Measurements from ENCODE around the gene DUSP22. TPM values are rescaled to one million over a fixed set of nuclear protein-coding genes. Genes with fewer than 3 reads are reported as not detected.
A peak's percentile ranks its signal among the peaks of the same experiment; 100 is the strongest.

Gene DUSP22
- total and polyA plus RNA-seq, 2 donors (not counting 1 experiment from before 2014, with no cell fraction given), result 117 to 133 TPM

DNA sequence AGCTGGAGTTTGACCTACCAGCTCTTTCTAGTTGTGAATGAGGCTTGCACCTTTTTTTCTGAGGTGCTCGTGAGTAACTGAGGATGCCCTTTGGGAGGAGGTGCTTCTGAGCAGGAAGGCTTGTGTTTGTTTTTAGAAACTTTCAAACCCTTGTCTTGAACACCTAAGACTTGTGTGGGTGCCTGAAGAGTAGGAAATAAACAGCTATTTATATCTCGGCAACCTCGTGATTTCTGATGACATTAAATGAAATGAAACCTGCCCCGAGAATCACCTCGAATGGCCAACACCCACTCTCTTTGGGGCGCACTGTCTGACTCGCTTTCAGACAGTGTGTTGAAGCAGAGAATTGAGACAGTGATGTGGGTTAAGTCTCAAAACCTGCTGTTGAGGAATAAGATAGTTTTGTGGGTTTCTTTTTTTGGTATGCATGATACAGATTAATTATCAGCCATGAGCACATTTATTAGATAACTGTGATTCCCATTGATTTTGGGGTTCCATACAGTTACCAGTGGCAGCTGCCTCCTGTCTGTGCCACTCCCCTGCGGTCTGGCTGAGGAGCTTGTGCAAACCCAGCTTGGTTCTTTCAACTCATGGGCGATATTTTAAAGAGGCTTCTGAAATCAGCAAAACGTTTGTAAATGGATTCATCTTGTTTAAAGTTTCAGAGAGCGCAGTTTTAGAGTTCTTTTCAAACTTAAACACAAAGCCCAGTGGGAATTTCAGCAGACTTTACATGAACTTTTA is 107.7 kb downstream of the DUSP22 start:
- Histone ChIP-seq H3K79me2 (ENCODE audit: control insufficient read depth, insufficient read depth, low read length) (peaks cover 80% of the 10 kb centered on the region), H3K27me3 (replicated peaks in 1 of 4; ENCODE audit: control extremely low read depth in 1 of 4, control insufficient read depth in 3 of 4, insufficient read depth in 4 of 4, low read length in 3 of 4) (no peaks in the 10 kb centered on the region), H3K9ac (ENCODE audit: low read length) (peak overlapping the region; percentile 28), H3K36me3 (replicated peaks in 1 of 2; ENCODE audit: control extremely low read depth in 1 of 2, control insufficient read depth in 1 of 2, extremely low read depth in 1 of 2, insufficient read depth in 2 of 2, low read length in 1 of 2) (peaks cover 7 to 97% of the 10 kb centered on the region in 2 experiments), H3K4me1 (ENCODE audit: control insufficient read depth in 2 of 2, insufficient read depth in 2 of 2, low read length in 2 of 2) (peaks cover 76 to 87% of the 10 kb centered on the region in 2 donors), H3K27ac (ENCODE audit: low read length in 2 of 2) (peak overlapping the region; percentile 75 to 84), H3K4me2 (replicated peaks; ENCODE audit: low read depth, low read length, poor library complexity, severe bottlenecking) (peak overlapping the region; percentile 56), H3K4me3 (ENCODE audit: control extremely low read depth in 1 of 5, extremely low read depth in 1 of 5, insufficient read depth in 1 of 5, low read depth in 2 of 5, low read length in 4 of 5) (peak overlapping the region in 1 of 5 experiments; percentile 7), H2AFZ (ENCODE audit: insufficient read depth, low read depth, low read length, poor library complexity, severe bottlenecking) (no peak overlapping the region), H3K9me3 (ENCODE audit: control extremely low read depth in 1 of 3, control insufficient read depth in 2 of 3, insufficient read depth in 1 of 3, low read length in 2 of 3) (no peaks in the 10 kb centered on the region), H4K20me1 (ENCODE audit: control insufficient read depth, insufficient read depth, low read length, poor library complexity, severe bottlenecking) (peaks cover 75% of the 10 kb centered on the region)
- TF ChIP-seq, protein P1, sequence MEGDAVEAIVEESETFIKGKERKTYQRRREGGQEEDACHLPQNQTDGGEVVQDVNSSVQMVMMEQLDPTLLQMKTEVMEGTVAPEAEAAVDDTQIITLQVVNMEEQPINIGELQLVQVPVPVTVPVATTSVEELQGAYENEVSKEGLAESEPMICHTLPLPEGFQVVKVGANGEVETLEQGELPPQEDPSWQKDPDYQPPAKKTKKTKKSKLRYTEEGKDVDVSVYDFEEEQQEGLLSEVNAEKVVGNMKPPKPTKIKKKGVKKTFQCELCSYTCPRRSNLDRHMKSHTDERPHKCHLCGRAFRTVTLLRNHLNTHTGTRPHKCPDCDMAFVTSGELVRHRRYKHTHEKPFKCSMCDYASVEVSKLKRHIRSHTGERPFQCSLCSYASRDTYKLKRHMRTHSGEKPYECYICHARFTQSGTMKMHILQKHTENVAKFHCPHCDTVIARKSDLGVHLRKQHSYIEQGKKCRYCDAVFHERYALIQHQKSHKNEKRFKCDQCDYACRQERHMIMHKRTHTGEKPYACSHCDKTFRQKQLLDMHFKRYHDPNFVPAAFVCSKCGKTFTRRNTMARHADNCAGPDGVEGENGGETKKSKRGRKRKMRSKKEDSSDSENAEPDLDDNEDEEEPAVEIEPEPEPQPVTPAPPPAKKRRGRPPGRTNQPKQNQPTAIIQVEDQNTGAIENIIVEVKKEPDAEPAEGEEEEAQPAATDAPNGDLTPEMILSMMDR (IDR thresholded peaks at IDR 0.05), result no peak
- TF ChIP-seq EZH2 (IDR thresholded peaks at IDR 0.05; ENCODE audit: borderline replicate concordance, insufficient read depth, low read depth, low read length, poor library complexity, severe bottlenecking), result no peak
- 86% methylated on average over 2 of the region's 11 CpGs for WGBS (ENCODE audit: insufficient coverage)
- POLR2A ChIA-PET, result interaction anchor here (0.6 to 1.2 kb wide), 6 partner anchors 9 to 498 kb away, joined by 3 to 7 read pairs (median 6); partner anchors contain the start of genes DUSP22 and IRF4
- Mint-ChIP-seq H3K4me1 (peaks cover 89% of the 10 kb centered on the region), H3K27ac (peak overlapping the region; percentile 87), H3K4me3 (peak overlapping the region; percentile 69), H3K27me3 (no peaks in the 10 kb centered on the region), H3K9me3 (ENCODE audit: insufficient read depth) (no peaks in the 10 kb centered on the region)
- CTCF ChIA-PET, result interaction anchor here (0.7 to 1.5 kb wide), 11 partner anchors 9 to 215 kb away, joined by 3 to 7 read pairs (median 4); partner anchors contain the start of gene IRF4
- intact Hi-C loops (cut with micrococcal nuclease), result loop anchor here (1.0 kb wide), 1 partner anchor 9 kb away; the partner anchor contains the start of gene IRF4
- peak; percentile 70 for ATAC-seq (ENCODE audit: low read depth)
- peak; percentile 89 for DNase-seq

DNA sequence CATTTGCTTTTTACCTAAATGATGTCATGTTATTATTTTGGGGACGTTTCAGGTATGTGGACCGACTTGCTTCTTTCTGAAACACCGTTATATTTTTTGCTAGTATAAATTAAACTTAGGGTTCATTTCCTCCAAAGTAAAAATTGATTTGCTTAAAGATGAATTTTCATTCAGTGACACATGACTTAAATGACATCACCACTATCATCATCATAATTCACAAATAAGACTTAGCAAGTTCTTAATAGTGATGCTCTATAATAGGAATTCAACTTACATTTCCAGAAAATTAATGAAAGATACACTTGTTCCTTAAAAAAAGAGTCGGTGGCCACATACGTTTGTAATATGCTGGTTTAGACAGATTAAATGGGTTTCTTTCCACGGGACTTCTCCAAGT is 108.5 kb downstream of the DUSP22 start:
- no peak overlapping the region for H3K9ac ChIP-seq (ENCODE audit: low read length)
- ATAC-seq (ENCODE audit: low read depth), result no peak
- H3K4me2 ChIP-seq (replicated peaks; ENCODE audit: low read depth, low read length, poor library complexity, severe bottlenecking), result no peak overlapping the region
- WGBS (ENCODE audit: insufficient coverage), result 92% methylated on average over 2 of the region's 6 CpGs
- H3K4me1 ChIP-seq (ENCODE audit: control insufficient read depth in 2 of 2, insufficient read depth in 2 of 2, low read length in 2 of 2), result peaks cover 72 to 84% of the 10 kb centered on the region in 2 donors
- peak overlapping the region; percentile 50 for H3K27ac Mint-ChIP-seq
- intact Hi-C loops (cut with micrococcal nuclease), result loop anchor here (1.0 kb wide), 1 partner anchor 10 kb away; the partner anchor contains the start of gene IRF4
- H3K36me3 ChIP-seq (replicated peaks in 1 of 2; ENCODE audit: control extremely low read depth in 1 of 2, control insufficient read depth in 1 of 2, extremely low read depth in 1 of 2, insufficient read depth in 2 of 2, low read length in 1 of 2), result peaks cover 7 to 97% of the 10 kb centered on the region in 2 experiments
- no peak overlapping the region for H3K4me3 Mint-ChIP-seq
- no peaks in the 10 kb centered on the region for H3K9me3 Mint-ChIP-seq (ENCODE audit: insufficient read depth)
- H4K20me1 ChIP-seq (ENCODE audit: control insufficient read depth, insufficient read depth, low read length, poor library complexity, severe bottlenecking), result peaks cover 70% of the 10 kb centered on the region
- H3K27ac ChIP-seq (ENCODE audit: low read length in 2 of 2), result peak overlapping the region in 1 of 2 donors; percentile 89
- no peak overlapping the region for H3K4me3 ChIP-seq (ENCODE audit: control extremely low read depth in 1 of 5, extremely low read depth in 1 of 5, insufficient read depth in 1 of 5, low read depth in 2 of 5, low read length in 4 of 5)
- H3K27me3 Mint-ChIP-seq, result no peaks in the 10 kb centered on the region
- peaks cover 89% of the 10 kb centered on the region for H3K4me1 Mint-ChIP-seq
- no peak for DNase-seq
- TF ChIP-seq, protein P1 (IDR thresholded peaks at IDR 0.05), result no peak
- no peak for TF ChIP-seq EZH2 (IDR thresholded peaks at IDR 0.05; ENCODE audit: borderline replicate concordance, insufficient read depth, low read depth, low read length, poor library complexity, severe bottlenecking)
- ChIA-PET POLR2A (interaction anchor here (0.6 to 0.8 kb wide), 2 partner anchors 8 to 497 kb away, joined by 3 to 6 read pairs; no protein-coding TSS in a partner anchor), CTCF (interaction anchor here (1.5 to 7.2 kb wide), 2 partner anchors 8 to 9 kb away, joined by 5 to 72 read pairs; partner anchors contain the start of gene IRF4)
- H2AFZ ChIP-seq (ENCODE audit: insufficient read depth, low read depth, low read length, poor library complexity, severe bottlenecking), result no peak overlapping the region
- H3K9me3 ChIP-seq (ENCODE audit: control extremely low read depth in 1 of 3, control insufficient read depth in 2 of 3, insufficient read depth in 1 of 3, low read length in 2 of 3), result no peaks in the 10 kb centered on the region
- peaks cover 72% of the 10 kb centered on the region for H3K79me2 ChIP-seq (ENCODE audit: control insufficient read depth, insufficient read depth, low read length)
- no peaks in the 10 kb centered on the region for H3K27me3 ChIP-seq (replicated peaks in 1 of 4; ENCODE audit: control extremely low read depth in 1 of 4, control insufficient read depth in 3 of 4, insufficient read depth in 4 of 4, low read length in 3 of 4)
